Rectal smooth muscle tissue (tissue), 1 donor: Measurements from ENCODE around the gene USF2.

Experiments used
- H3K27ac ChIP-seq: one replicate; pipeline ENCODE4 v1.7.0; 2013; ENCODE audit warnings: low read depth, low read length, inconsistent platforms
- H3K27me3 ChIP-seq: one replicate; pipeline ENCODE4 v1.7.0; 2013; ENCODE audit warnings: low read length; ENCODE audit not compliant: control insufficient read depth, insufficient read depth
- H3K36me3 ChIP-seq: one replicate; pipeline ENCODE4 v1.7.0; 2013; ENCODE audit warnings: low read length; ENCODE audit not compliant: control insufficient read depth, insufficient read depth
- H3K4me1 ChIP-seq: one replicate; pipeline ENCODE4 v1.7.0; 2013; ENCODE audit warnings: low read length; ENCODE audit not compliant: control insufficient read depth, insufficient read depth
- H3K4me3 ChIP-seq: one replicate; pipeline ENCODE4 v1.7.0; 2013; ENCODE audit warnings: low read length
- H3K9ac ChIP-seq: one replicate; pipeline ENCODE4 v1.7.0; 2013; ENCODE audit warnings: low read length

Gene USF2

GRCh38 chr19:35317464-35318043 is 48.8 kb downstream of the USF2 start:
- Histone ChIP-seq H3K27me3 (no peaks in the 10 kb centered on the region), H3K4me1 (no peaks in the 10 kb centered on the region), H3K36me3 (no peaks in the 10 kb centered on the region), H3K9ac (no peak overlapping the region), H3K4me3 (no peak overlapping the region), H3K27ac (no peak overlapping the region)

- Histone ChIP-seq H3K36me3 (no peaks in the 10 kb centered on the region), H3K4me3 (no peak overlapping the region), H3K27ac (no peak overlapping the region), H3K9ac (no peak overlapping the region), H3K27me3 (no peaks in the 10 kb centered on the region), H3K4me1 (no peaks in the 10 kb centered on the region)
Measured at GRCh38 chr19:35318679-35319448, 50.1 kb downstream of the USF2 start.

- H3K4me1 ChIP-seq, result no peaks in the 10 kb centered on the region
- H3K9ac ChIP-seq, result no peak overlapping the region
- no peaks in the 10 kb centered on the region for H3K36me3 ChIP-seq
- no peak overlapping the region for H3K4me3 ChIP-seq
- H3K27ac ChIP-seq, result no peak overlapping the region
- no peaks in the 10 kb centered on the region for H3K27me3 ChIP-seq
Measured at GRCh38 chr19:35320065-35320713, 51.4 kb downstream of the USF2 start.

GRCh38 chr19:35321291-35321690 is 52.5 kb downstream of the USF2 start:
- no peak overlapping the region for H3K27ac ChIP-seq
- no peak overlapping the region for H3K4me3 ChIP-seq
- no peak overlapping the region for H3K9ac ChIP-seq
- H3K4me1 ChIP-seq, result no peaks in the 10 kb centered on the region
- H3K36me3 ChIP-seq, result no peaks in the 10 kb centered on the region
- H3K27me3 ChIP-seq, result no peaks in the 10 kb centered on the region

- H3K27ac ChIP-seq, result no peak overlapping the region
- H3K27me3 ChIP-seq, result no peaks in the 10 kb centered on the region
- no peaks in the 10 kb centered on the region for H3K4me1 ChIP-seq
- no peak overlapping the region for H3K4me3 ChIP-seq
- H3K9ac ChIP-seq, result no peak overlapping the region
- H3K36me3 ChIP-seq, result no peaks in the 10 kb centered on the region
Measured at GRCh38 chr19:35322014-35322413, 53.3 kb downstream of the USF2 start.

- no peak overlapping the region for H3K9ac ChIP-seq
- H3K27ac ChIP-seq, result no peak overlapping the region
- H3K4me3 ChIP-seq, result no peak overlapping the region
- no peaks in the 10 kb centered on the region for H3K36me3 ChIP-seq
- no peaks in the 10 kb centered on the region for H3K27me3 ChIP-seq
- H3K4me1 ChIP-seq, result no peaks in the 10 kb centered on the region
Measured at GRCh38 chr19:35327642-35328041, 58.9 kb downstream of the USF2 start.

GRCh38 chr19:35328851-35329285 is 60.1 kb downstream of the USF2 start, which contains the start of gene CD22:
Gene CD22, plus strand, starts transcription at chr19:35329187. Its CDS starts 2,854 bp downstream, at chr19:35332041.
- H3K27me3 ChIP-seq, result no peaks in the 10 kb centered on the region

GRCh38 chr19:35329323-35329722 is 60.6 kb downstream of the USF2 start:
- Histone ChIP-seq H3K4me1 (no peaks in the 10 kb centered on the region), H3K27ac (no peak overlapping the region), H3K36me3 (no peaks in the 10 kb centered on the region), H3K9ac (no peak overlapping the region), H3K4me3 (no peak overlapping the region), H3K27me3 (no peaks in the 10 kb centered on the region)

More at GRCh38 chr19:35328851-35329285, 60.1 kb downstream of the USF2 start, which contains the start of gene CD22:
- H3K4me3 ChIP-seq, result no peak within 1 kb of the TSS
- no peaks in the 10 kb centered on the region for H3K36me3 ChIP-seq
- no peak within 1 kb of the TSS for H3K27ac ChIP-seq
- H3K4me1 ChIP-seq, result no peaks in the 10 kb centered on the region
- no peak within 1 kb of the TSS for H3K9ac ChIP-seq
